GM12875 (cell line): ENCODE results near the gene NES.

Experiments
- H3K4me3 ChIP-seq: one replicate; pipeline ENCODE4 v1.5.1; 2011; ENCODE audit warnings: low read depth, low read length, control low read depth
- TF ChIP-seq, protein P1 (sequence below): IDR thresholded peaks from 2 replicates; pipeline ENCODE4 v1.5.1; 2011; ENCODE audit warnings: low read depth, mild to moderate bottlenecking, control low read depth, inconsistent platforms, low read length, moderate library complexity, borderline replicate concordance; ENCODE audit not compliant: insufficient read depth

The NES gene

DNA sequence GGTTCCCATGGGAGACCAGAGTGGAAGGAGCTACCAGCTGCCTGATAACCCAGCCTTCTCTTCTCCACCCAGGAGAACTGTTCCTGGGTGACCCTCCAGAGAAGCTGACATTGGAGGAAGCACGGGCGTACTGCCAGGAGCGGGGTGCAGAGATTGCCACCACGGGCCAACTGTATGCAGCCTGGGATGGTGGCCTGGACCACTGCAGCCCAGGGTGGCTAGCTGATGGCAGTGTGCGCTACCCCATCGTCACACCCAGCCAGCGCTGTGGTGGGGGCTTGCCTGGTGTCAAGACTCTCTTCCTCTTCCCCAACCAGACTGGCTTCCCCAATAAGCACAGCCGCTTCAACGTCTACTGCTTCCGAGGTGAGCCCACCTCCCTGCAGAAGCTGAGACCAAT is 28.7 kb downstream of the NES start:
- TF ChIP-seq, protein P1, sequence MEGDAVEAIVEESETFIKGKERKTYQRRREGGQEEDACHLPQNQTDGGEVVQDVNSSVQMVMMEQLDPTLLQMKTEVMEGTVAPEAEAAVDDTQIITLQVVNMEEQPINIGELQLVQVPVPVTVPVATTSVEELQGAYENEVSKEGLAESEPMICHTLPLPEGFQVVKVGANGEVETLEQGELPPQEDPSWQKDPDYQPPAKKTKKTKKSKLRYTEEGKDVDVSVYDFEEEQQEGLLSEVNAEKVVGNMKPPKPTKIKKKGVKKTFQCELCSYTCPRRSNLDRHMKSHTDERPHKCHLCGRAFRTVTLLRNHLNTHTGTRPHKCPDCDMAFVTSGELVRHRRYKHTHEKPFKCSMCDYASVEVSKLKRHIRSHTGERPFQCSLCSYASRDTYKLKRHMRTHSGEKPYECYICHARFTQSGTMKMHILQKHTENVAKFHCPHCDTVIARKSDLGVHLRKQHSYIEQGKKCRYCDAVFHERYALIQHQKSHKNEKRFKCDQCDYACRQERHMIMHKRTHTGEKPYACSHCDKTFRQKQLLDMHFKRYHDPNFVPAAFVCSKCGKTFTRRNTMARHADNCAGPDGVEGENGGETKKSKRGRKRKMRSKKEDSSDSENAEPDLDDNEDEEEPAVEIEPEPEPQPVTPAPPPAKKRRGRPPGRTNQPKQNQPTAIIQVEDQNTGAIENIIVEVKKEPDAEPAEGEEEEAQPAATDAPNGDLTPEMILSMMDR, result no peak
- no peak overlapping the region for H3K4me3 ChIP-seq

DNA sequence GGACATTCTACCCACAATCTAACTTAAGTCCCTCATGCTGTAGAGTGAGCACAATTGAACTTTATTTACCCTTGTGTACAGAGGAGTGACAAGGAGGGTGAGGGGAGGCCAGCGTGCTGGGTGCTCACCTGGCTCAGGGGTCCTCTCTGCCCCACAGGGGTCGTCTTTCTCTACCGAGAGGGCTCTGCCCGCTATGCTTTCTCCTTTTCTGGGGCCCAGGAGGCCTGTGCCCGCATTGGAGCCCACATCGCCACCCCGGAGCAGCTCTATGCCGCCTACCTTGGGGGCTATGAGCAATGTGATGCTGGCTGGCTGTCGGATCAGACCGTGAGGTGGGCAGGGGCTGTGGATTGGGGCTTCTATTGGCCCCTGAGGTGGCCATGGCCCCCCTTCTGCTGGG is 29.9 kb downstream of the NES start:
- TF ChIP-seq, protein P1, result no peak
- H3K4me3 ChIP-seq, result no peak overlapping the region

DNA sequence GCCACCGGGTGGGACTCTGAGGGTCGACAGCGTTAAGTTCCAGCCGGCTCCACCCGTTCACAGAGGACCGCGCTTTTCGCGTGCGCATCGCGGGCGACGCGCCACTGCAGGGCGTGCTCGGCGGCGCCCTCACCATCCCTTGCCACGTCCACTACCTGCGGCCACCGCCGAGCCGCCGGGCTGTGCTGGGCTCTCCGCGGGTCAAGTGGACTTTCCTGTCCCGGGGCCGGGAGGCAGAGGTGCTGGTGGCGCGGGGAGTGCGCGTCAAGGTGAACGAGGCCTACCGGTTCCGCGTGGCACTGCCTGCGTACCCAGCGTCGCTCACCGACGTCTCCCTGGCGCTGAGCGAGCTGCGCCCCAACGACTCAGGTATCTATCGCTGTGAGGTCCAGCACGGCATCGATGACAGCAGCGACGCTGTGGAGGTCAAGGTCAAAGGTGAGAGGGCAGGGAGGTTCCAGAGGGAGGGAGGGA is 30.4 kb downstream of the NES start:
- TF ChIP-seq, protein P1, result no peak
- no peak overlapping the region for H3K4me3 ChIP-seq

DNA sequence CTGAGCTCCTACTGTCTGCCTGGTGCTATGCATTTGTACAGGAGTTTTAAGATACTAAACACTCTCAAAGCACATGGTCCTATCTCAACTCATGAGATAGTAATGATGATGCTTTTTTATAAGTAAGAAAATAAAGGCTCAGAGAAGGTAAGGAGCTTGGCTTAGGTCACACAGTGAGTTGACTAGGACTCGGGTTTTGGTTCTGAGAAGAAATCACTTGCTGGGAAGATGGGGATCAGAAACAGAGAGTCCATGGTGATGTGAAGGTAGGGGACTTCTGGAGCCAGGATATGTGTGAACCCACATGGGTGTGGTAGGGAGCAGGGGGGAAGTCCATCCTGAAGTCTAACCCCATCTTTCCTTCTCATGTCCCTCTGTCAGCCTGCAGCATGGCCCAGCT is 31.5 kb downstream of the NES start:
- no peak overlapping the region for H3K4me3 ChIP-seq
- TF ChIP-seq, protein P1, result no peak

DNA sequence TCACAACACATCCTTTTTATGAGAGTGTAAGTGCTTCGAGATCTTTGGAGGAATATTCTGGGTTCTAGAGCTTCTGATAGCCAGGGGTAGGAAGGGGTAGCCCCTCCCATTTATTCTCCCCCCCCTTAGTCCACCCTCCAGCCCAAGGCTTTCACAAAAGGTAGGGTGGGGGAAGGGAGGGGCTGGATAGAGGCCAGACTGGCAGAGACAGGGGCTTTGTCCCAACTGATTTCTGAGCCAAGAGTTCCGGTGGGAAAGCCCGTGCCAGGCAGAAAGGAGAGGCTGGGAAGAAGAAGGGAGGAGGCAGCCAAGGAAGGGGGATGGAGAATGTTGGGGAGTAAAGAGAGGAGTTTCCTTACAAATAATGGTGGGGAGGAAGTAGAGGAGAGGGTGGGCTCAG is 32.2 kb downstream of the NES start:
- TF ChIP-seq, protein P1, result no peak
- H3K4me3 ChIP-seq, result no peak overlapping the region

DNA sequence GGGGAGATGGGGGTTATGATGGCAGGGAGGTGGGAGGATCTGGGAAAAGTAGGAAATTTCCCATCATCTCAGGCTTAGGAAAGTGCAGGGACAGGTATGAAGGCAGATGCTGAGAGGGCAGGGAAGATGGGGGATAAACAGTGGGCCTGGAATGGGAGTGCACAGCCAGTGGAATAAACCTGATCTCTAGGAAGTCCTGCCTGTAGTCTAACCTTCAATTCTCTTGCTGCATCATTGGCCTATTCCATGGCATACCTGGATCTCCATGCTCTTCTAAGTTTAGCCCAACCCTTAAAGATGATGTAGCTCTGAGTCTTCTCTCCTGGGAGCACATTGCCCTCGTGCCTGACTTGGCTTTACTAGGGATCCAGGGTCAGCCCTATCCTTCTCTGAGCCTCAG is 32.6 kb downstream of the NES start:
- TF ChIP-seq, protein P1, result no peak
- H3K4me3 ChIP-seq, result no peak overlapping the region

DNA sequence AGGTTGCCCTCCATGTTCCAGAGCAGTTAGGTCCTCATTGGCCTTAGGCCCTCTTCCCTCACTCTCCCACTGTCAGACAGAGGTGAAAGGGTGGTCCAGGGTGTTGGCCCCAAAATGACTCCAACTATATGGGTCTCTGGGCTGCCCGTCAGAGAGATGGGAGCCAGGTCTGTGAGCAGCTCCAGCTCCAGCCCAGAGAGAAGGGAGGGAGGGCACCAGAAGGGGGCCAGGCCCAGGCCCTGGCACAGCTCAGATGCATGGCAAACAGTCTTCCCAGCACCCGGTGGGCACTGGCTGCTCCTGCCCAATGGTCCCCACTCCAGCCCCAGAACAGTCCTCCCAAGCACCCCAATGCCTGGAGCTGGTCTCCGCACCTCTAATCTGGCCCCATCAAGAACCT is 33.1 kb downstream of the NES start:
- TF ChIP-seq, protein P1, result no peak

More for the DNA sequence above, 33.1 kb downstream of the NES start:
- no peak overlapping the region for H3K4me3 ChIP-seq
